Astrocyte of the cerebellum (primary cell): ENCODE measurements around the gene CYP1A2.

Experiments used
- DNase-seq: peaks from one replicate; pipeline ENCODE4 v3.0.0-alpha.2; 2011; ENCODE audit warnings: low read depth
- H3K4me3 ChIP-seq: 2 replicates; pipeline ENCODE4 v1.5.1; 2011; ENCODE audit warnings: mild to moderate bottlenecking, low read depth, low read length, moderate library complexity
- in situ Hi-C: cut with HindIII; loops from 2 replicates; pipeline ENCODE4 v1.10.0; 2017; ENCODE audit warnings: low sequenced_read_pairs
- TF ChIP-seq, protein P1 (sequence below): IDR thresholded peaks from 2 replicates; pipeline ENCODE4 v1.5.1; 2012; ENCODE audit warnings: low read length, low read depth, moderate library complexity, mild to moderate bottlenecking; ENCODE audit errors: missing control alignments

Gene CYP1A2, protein sequence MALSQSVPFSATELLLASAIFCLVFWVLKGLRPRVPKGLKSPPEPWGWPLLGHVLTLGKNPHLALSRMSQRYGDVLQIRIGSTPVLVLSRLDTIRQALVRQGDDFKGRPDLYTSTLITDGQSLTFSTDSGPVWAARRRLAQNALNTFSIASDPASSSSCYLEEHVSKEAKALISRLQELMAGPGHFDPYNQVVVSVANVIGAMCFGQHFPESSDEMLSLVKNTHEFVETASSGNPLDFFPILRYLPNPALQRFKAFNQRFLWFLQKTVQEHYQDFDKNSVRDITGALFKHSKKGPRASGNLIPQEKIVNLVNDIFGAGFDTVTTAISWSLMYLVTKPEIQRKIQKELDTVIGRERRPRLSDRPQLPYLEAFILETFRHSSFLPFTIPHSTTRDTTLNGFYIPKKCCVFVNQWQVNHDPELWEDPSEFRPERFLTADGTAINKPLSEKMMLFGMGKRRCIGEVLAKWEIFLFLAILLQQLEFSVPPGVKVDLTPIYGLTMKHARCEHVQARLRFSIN

DNA sequence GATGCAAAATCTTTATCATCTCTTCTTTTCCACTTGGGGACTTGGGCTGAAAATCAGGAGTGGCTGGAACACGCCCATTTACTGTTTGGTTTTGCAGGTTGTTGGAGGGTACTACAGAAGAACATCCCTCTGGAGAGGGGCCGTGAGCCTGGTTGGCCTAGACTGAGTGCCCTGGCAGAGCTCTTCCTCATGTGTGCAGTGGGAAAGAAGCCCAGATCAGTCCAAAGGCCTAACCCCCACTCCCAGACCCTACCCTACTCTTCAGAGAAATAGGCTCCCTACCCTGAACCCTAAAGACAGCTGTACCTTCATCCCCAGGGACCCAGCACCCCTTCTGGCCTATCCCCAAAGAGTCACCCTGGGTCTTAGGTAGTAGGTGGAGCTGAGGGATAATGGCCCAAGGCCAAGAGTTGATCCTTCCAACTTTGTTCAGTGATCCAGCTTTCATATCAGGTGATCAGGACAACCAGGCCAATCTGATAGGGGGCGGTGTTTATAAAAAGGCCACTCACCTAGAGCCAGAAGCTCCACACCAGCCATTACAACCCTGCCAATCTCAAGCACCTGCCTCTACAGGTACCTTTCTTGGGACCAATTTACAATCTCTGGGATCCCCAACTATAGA is at the start of gene CYP1A2:
Gene CYP1A2, plus strand, starts transcription at position 524 of the 625 bp plus-strand sequence. CDS start 894 bp downstream, outside the sequence.
- no peak for DNase-seq

DNA sequence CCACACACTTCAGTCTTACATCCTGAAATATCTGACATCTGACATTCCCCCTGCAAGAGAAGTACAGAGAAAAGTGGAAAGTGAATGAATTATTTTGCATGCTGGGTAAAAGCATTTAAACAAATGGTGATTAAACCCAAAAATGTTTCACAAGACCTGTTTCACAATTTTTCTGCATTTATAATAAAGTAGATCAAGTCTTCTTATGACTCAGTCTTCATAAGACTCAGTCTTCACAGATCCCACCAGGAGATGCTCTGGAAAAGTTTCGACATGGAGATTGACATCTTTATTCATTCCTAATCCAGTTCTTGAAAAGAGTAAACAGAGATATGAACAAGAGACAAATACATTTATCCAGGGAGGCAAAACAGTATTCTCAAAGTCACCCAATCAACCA is 39.6 kb upstream of the CYP1A2 start:
- no peak overlapping the region for H3K4me3 ChIP-seq
- no peak for DNase-seq
- TF ChIP-seq, protein P1, sequence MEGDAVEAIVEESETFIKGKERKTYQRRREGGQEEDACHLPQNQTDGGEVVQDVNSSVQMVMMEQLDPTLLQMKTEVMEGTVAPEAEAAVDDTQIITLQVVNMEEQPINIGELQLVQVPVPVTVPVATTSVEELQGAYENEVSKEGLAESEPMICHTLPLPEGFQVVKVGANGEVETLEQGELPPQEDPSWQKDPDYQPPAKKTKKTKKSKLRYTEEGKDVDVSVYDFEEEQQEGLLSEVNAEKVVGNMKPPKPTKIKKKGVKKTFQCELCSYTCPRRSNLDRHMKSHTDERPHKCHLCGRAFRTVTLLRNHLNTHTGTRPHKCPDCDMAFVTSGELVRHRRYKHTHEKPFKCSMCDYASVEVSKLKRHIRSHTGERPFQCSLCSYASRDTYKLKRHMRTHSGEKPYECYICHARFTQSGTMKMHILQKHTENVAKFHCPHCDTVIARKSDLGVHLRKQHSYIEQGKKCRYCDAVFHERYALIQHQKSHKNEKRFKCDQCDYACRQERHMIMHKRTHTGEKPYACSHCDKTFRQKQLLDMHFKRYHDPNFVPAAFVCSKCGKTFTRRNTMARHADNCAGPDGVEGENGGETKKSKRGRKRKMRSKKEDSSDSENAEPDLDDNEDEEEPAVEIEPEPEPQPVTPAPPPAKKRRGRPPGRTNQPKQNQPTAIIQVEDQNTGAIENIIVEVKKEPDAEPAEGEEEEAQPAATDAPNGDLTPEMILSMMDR: no peak
- in situ Hi-C loops: loop anchor here (5.0 kb wide), 2 partner anchors 63 to 77 kb away; no protein-coding TSS in a partner anchor

More for the DNA sequence above, at the start of gene CYP1A2:
- no peak within 1 kb of the TSS for H3K4me3 ChIP-seq
- in situ Hi-C loops: no loop called here
- TF ChIP-seq, protein P1: no peak

DNA sequence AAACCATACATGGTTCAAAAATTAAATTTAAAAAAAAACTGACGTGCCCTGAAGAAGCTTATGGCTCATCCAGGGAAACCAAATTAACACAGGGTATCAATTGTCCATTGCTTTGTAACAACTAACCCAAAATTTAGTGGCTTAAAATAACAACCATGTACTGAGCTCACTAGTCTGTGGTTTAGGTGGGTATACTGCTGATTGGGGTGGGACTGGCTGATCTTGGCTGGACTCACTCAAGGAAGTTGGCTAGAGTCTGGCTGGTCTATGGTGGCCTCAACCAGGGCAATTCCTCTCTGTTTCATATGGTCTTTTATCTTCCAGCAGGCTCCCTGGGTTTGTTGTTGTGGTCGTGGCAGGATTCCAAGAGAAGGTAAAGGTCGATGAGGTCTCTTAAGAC is 38.8 kb upstream of the CYP1A2 start:
- H3K4me3 ChIP-seq: no peak overlapping the region
- in situ Hi-C loops: loop anchor here (5.0 kb wide), 2 partner anchors 62 to 78 kb away; no protein-coding TSS in a partner anchor
- TF ChIP-seq, protein P1: no peak
- no peak for DNase-seq

DNA sequence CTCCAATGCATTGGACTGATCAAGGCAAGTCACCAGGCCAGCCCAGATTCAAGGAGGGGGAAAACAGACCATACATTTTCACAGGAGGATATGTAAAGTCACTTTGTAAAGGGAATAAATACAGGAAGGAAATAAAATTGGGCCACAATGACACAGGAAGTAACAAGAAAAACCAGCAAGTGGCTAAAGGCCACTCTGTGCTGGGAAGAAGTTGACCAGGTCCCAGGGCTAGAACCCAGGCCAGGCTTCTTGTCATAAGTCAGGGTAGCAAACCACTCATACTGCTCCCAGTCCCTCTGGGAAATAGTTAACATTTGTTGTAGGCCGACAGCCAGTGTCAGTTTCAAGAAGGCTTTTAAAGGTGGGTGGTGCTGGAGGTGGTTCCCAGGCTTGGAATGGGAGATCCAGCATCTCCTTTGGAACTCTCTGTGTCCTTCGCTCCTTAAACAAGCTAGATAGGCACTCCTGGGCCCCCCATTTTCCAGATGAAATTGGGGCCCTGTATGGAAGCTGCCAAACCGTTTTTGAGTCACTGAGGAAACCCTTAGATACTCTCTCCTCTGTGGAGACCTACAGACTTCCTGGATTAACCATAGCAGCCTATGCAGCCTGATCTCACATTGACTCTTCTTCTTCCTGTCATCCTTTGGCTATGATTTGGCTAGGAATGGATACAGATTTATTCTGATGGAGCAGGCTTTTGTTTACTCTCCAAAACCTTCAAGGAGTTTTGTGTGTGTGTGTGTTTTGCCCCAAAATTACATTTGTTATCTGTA is 38.1 kb upstream of the CYP1A2 start:
- in situ Hi-C loops: no loop called here
- TF ChIP-seq, protein P1: no peak
- no peak overlapping the region for H3K4me3 ChIP-seq
- no peak for DNase-seq

DNA sequence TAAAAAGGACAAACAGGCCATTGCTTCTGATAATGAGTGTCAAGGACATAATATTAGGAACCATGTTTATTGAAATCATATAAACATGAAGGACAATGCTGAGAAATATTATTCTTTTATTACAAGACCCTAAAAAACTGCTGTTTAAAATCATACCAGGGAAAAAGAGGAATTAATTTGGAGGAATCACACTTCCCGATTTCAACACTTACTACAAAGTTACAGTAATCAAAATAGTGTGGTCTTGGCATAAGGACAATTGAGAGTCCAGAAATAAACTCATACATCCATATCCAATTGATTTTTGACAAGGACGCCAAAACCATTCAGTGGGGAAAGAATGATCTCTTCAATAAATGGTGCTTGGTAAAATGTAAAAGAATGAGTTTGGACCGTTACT is 36.3 kb upstream of the CYP1A2 start:
- no peak for DNase-seq
- in situ Hi-C loops: no loop called here
- TF ChIP-seq, protein P1: no peak
- no peak overlapping the region for H3K4me3 ChIP-seq

DNA sequence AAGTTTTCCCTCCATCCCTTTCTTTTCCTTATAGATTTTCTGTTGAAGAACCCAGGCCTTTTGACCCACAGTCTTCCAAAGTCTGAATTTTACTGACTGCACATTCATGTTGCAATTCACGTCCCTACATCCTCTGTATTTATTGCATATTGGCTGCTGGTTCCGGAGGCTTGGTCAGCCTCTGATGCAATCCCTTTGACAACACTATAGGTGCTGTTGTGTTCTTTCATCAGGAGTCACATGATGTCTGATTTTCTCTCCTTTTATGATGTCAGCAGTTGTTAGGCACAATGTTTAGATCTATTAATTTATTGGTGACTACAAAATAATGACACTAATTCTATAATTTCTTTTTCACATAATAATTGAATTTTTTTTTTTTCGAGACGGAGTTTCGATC is 32.0 kb upstream of the CYP1A2 start:
- TF ChIP-seq, protein P1: no peak
- in situ Hi-C loops: no loop called here
- DNase-seq: no peak
- H3K4me3 ChIP-seq: no peak overlapping the region
